HCT116 (cell line): ENCODE results near the gene SHH.

Experiments used
- POLR2A ChIP-seq: IDR thresholded peaks from 2 replicates; pipeline ENCODE4 v1.7.0; 2011; ENCODE audit warnings: borderline replicate concordance; ENCODE audit not compliant: insufficient read depth, insufficient read length; ENCODE audit errors: extremely low read depth
- POLR2AphosphoS5 ChIP-seq: IDR thresholded peaks from 2 replicates; pipeline ENCODE4 v1.6.1; 2011; ENCODE audit warnings: mild to moderate bottlenecking, low read depth, low read length, moderate library complexity
- RAD21 ChIP-seq: IDR thresholded peaks from 2 replicates; pipeline ENCODE4 v1.6.1; 2012; ENCODE audit warnings: low read depth, mild to moderate bottlenecking
- SP1 ChIP-seq: IDR thresholded peaks from 2 replicates; pipeline ENCODE4 v1.6.1; 2012; ENCODE audit warnings: low read depth
- SRF ChIP-seq: IDR thresholded peaks from 2 replicates; pipeline ENCODE4 v1.6.1; 2012; ENCODE audit warnings: low read depth
- ZNF274 ChIP-seq: fragments of 200-500 bp; sonication (Bioruptor generic); IDR thresholded peaks from 2 replicates; pipeline ENCODE4 v1.6.1; 2014; ENCODE audit warnings: mild to moderate bottlenecking, low read depth, low read length, inconsistent platforms
- TF ChIP-seq, protein P1 (sequence below): IDR thresholded peaks from 2 replicates; pipeline ENCODE4 v1.6.1; 2012
- TF ChIP-seq, protein P2 (sequence below), 3 experiments: fragments of 200-600 bp in 1 of 3; sonication (generic) in 1 of 3; IDR thresholded peaks in 2 of 3; conservative IDR thresholded peaks in 1 of 3; 2 replicates each; pipeline ENCODE4 v1.5.1; 2012 to 2017; ENCODE audit warnings: low read depth in 2 of 3, low read length in 2 of 3, antibody characterized with exemption in 1 of 3, borderline replicate concordance in 1 of 3, control low read depth in 1 of 3, mild to moderate bottlenecking in 1 of 3, mixed read lengths in 1 of 3, mixed run types in 1 of 3, moderate library complexity in 1 of 3; ENCODE audit not compliant: insufficient read depth in 1 of 3

DNA sequence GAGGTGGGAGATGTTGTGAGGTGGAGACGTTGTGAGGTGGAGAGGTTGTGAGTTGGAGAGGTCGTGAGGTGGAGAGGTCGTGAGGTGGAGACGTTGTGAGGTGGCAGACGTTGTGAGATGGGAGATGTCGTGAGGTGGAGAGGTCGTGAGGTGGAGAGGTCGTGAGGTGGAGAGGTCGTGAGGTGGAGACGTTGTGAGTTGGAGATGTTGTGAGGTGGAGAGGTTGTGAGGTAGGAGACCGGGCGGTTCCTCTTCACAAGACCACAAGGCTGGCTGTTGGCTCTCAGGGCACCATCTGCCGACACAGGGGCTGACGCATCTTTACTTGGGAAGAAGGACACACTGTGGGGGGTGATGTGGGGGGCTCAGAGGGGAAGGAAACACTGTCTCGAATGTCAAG is 34.7 kb upstream of the SHH start:
- TF ChIP-seq, protein P1, sequence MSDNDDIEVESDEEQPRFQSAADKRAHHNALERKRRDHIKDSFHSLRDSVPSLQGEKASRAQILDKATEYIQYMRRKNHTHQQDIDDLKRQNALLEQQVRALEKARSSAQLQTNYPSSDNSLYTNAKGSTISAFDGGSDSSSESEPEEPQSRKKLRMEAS = no peak
- TF ChIP-seq, protein P2, sequence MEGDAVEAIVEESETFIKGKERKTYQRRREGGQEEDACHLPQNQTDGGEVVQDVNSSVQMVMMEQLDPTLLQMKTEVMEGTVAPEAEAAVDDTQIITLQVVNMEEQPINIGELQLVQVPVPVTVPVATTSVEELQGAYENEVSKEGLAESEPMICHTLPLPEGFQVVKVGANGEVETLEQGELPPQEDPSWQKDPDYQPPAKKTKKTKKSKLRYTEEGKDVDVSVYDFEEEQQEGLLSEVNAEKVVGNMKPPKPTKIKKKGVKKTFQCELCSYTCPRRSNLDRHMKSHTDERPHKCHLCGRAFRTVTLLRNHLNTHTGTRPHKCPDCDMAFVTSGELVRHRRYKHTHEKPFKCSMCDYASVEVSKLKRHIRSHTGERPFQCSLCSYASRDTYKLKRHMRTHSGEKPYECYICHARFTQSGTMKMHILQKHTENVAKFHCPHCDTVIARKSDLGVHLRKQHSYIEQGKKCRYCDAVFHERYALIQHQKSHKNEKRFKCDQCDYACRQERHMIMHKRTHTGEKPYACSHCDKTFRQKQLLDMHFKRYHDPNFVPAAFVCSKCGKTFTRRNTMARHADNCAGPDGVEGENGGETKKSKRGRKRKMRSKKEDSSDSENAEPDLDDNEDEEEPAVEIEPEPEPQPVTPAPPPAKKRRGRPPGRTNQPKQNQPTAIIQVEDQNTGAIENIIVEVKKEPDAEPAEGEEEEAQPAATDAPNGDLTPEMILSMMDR (IDR thresholded peaks at IDR 0.05 in 2 of 3, conservative IDR thresholded peaks at IDR 0.05 in 1 of 3; ENCODE audit: borderline replicate concordance in 1 of 3, insufficient read depth in 1 of 3, low read depth in 2 of 3, low read length in 2 of 3) = no peak
- no peak for TF ChIP-seq POLR2AphosphoS5
- no peak for TF ChIP-seq SP1
- no peak for TF ChIP-seq POLR2A
- no peak for TF ChIP-seq RAD21
- TF ChIP-seq ZNF274 = no peak
- TF ChIP-seq SRF = no peak
